ENCODE results near the gene SLC35F3.

The SLC35F3 gene

GRCh38 chr1:234234199-234234598 is 329.7 kb downstream of the SLC35F3 start:
- H4K91ac ChIP-seq (ENCODE audit: low read depth, low read length, poor library complexity) = no peak overlapping the region
- no peak overlapping the region for H2BK5ac ChIP-seq (ENCODE audit: low read length)
- peaks cover 0 to 42% (median 0%) of the 10 kb centered on the region in 3 experiments for H3K27me3 ChIP-seq (ENCODE audit: control insufficient read depth in 3 of 3, insufficient read depth in 3 of 3, low read depth in 1 of 3, low read length in 3 of 3)
- no CpG with 5 or more reads among the region's 6 CpGs for WGBS, 2 donors (ENCODE audit: extremely low coverage in 2 of 2, insufficient read length in 2 of 2, insufficient replicate concordance in 1 of 2)
- no peak for DNase-seq (ENCODE audit: low spot score)
- no peak overlapping the region for H2BK12ac ChIP-seq (ENCODE audit: low read length)
- H3K4me2 ChIP-seq (ENCODE audit: insufficient read depth, low read length, poor library complexity, severe bottlenecking) = no peak overlapping the region
- H2AK5ac ChIP-seq (ENCODE audit: low read depth, low read length) = no peak overlapping the region
- no peak overlapping the region for H3K14ac ChIP-seq (ENCODE audit: low read length)
- no peak overlapping the region for H2AFZ ChIP-seq (ENCODE audit: low read length)
- peaks cover 2 to 10% of the 10 kb centered on the region in 2 donors for H3K4me1 ChIP-seq (ENCODE audit: control insufficient read depth in 2 of 2, insufficient read depth in 1 of 2, low read depth in 1 of 2, low read length in 2 of 2)
- H3K4ac ChIP-seq (ENCODE audit: low read length) = no peak overlapping the region
- no peak overlapping the region for H3K23ac ChIP-seq (ENCODE audit: low read depth, low read length, poor library complexity)
- no peak overlapping the region for H2BK15ac ChIP-seq (ENCODE audit: low read length)
- no peak overlapping the region for H2BK120ac ChIP-seq (ENCODE audit: low read depth, low read length)
- no peaks in the 10 kb centered on the region for H3K36me3 ChIP-seq (replicated peaks in 1 of 2; ENCODE audit: control insufficient read depth in 2 of 2, insufficient read depth in 2 of 2, low read length in 2 of 2)
- H3K18ac ChIP-seq (ENCODE audit: low read length) = no peak overlapping the region
- H3K79me1 ChIP-seq (ENCODE audit: low read depth, low read length) = no peaks in the 10 kb centered on the region
- no peak overlapping the region for H3K27ac ChIP-seq (replicated peaks; ENCODE audit: low read length)
- H3K9me3 ChIP-seq (replicated peaks in 1 of 2; ENCODE audit: control insufficient read depth in 2 of 2, insufficient read depth in 1 of 2, low read depth in 1 of 2, low read length in 2 of 2) = no peaks in the 10 kb centered on the region
- no peak overlapping the region for H3K9ac ChIP-seq (ENCODE audit: low read depth, low read length, poor library complexity)
- no peak overlapping the region for H3K4me3 ChIP-seq (ENCODE audit: low read length in 2 of 2)
- H4K8ac ChIP-seq (ENCODE audit: low read depth, low read length) = no peak overlapping the region

DNA sequence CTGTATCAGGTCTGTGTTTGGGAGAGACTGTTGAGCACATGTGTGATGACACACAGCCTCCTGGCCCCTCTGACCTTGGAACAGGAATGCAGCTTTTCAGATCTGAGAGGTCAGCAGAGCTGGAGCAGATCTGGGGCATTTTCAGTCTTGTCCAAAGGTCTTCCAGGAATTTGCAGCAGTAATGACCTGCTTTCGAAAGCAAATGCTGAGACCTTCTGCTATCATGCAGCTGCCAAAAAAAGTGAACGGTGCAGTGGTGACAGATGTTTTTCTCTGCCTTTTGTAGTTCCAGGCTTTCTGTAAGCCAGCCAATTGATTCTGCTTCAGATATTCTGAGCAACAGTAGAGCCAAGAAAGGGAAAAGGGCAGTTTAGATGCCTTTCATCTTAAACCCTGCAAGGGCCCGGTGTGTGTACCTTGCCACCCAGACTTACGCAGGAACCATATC is 331.0 kb downstream of the SLC35F3 start:
- Histone ChIP-seq H3K4me3 (ENCODE audit: low read length in 2 of 2) (no peak overlapping the region), H3K4ac (ENCODE audit: low read length) (no peak overlapping the region), H2AFZ (ENCODE audit: low read length) (no peak overlapping the region), H3K4me1 (ENCODE audit: control insufficient read depth in 2 of 2, insufficient read depth in 1 of 2, low read depth in 1 of 2, low read length in 2 of 2) (peaks cover 2 to 5% of the 10 kb centered on the region in 2 donors), H3K27ac (replicated peaks; ENCODE audit: low read length) (no peak overlapping the region), H3K9me3 (replicated peaks in 1 of 2; ENCODE audit: control insufficient read depth in 2 of 2, insufficient read depth in 1 of 2, low read depth in 1 of 2, low read length in 2 of 2) (no peaks in the 10 kb centered on the region), H3K36me3 (replicated peaks in 1 of 2; ENCODE audit: control insufficient read depth in 2 of 2, insufficient read depth in 2 of 2, low read length in 2 of 2) (no peaks in the 10 kb centered on the region), H2BK15ac (ENCODE audit: low read length) (no peak overlapping the region), H2BK12ac (ENCODE audit: low read length) (no peak overlapping the region), H4K91ac (ENCODE audit: low read depth, low read length, poor library complexity) (no peak overlapping the region), H3K4me2 (ENCODE audit: insufficient read depth, low read length, poor library complexity, severe bottlenecking) (no peak overlapping the region), H3K79me1 (ENCODE audit: low read depth, low read length) (no peaks in the 10 kb centered on the region), H3K9ac (ENCODE audit: low read depth, low read length, poor library complexity) (no peak overlapping the region), H2AK5ac (ENCODE audit: low read depth, low read length) (no peak overlapping the region), H2BK120ac (ENCODE audit: low read depth, low read length) (no peak overlapping the region), H3K18ac (ENCODE audit: low read length) (no peak overlapping the region), H3K14ac (ENCODE audit: low read length) (no peak overlapping the region), H2BK5ac (ENCODE audit: low read length) (no peak overlapping the region), H3K23ac (ENCODE audit: low read depth, low read length, poor library complexity) (no peak overlapping the region), H4K8ac (ENCODE audit: low read depth, low read length) (no peak overlapping the region), H3K27me3 (ENCODE audit: control insufficient read depth in 3 of 3, insufficient read depth in 3 of 3, low read depth in 1 of 3, low read length in 3 of 3) (peaks cover 0 to 33% (median 0%) of the 10 kb centered on the region in 3 experiments)
- no CpG with 5 or more reads among the region's 4 CpGs for WGBS, 2 donors (ENCODE audit: extremely low coverage in 2 of 2, insufficient read length in 2 of 2, insufficient replicate concordance in 1 of 2)
- no peak for DNase-seq (ENCODE audit: low spot score)

- no peak for DNase-seq (ENCODE audit: low spot score)
- Histone ChIP-seq H2BK5ac (ENCODE audit: low read length) (no peak overlapping the region), H2BK120ac (ENCODE audit: low read depth, low read length) (no peak overlapping the region), H3K9me3 (replicated peaks in 1 of 2; ENCODE audit: control insufficient read depth in 2 of 2, insufficient read depth in 1 of 2, low read depth in 1 of 2, low read length in 2 of 2) (no peaks in the 10 kb centered on the region), H3K18ac (ENCODE audit: low read length) (no peak overlapping the region), H2AK5ac (ENCODE audit: low read depth, low read length) (no peak overlapping the region), H3K27ac (replicated peaks; ENCODE audit: low read length) (no peak overlapping the region), H2BK15ac (ENCODE audit: low read length) (no peak overlapping the region), H3K14ac (ENCODE audit: low read length) (no peak overlapping the region), H3K23ac (ENCODE audit: low read depth, low read length, poor library complexity) (no peak overlapping the region), H2BK12ac (ENCODE audit: low read length) (no peak overlapping the region), H3K4me2 (ENCODE audit: insufficient read depth, low read length, poor library complexity, severe bottlenecking) (no peak overlapping the region), H3K79me1 (ENCODE audit: low read depth, low read length) (no peaks in the 10 kb centered on the region), H4K91ac (ENCODE audit: low read depth, low read length, poor library complexity) (no peak overlapping the region), H3K36me3 (replicated peaks in 1 of 2; ENCODE audit: control insufficient read depth in 2 of 2, insufficient read depth in 2 of 2, low read length in 2 of 2) (no peaks in the 10 kb centered on the region), H3K4ac (ENCODE audit: low read length) (no peak overlapping the region), H3K27me3 (ENCODE audit: control insufficient read depth in 3 of 3, insufficient read depth in 3 of 3, low read depth in 1 of 3, low read length in 3 of 3) (peaks cover 0 to 31% (median 0%) of the 10 kb centered on the region in 3 experiments), H3K4me3 (ENCODE audit: low read length in 2 of 2) (no peak overlapping the region), H4K8ac (ENCODE audit: low read depth, low read length) (no peak overlapping the region), H2AFZ (ENCODE audit: low read length) (no peak overlapping the region), H3K9ac (ENCODE audit: low read depth, low read length, poor library complexity) (no peak overlapping the region), H3K4me1 (ENCODE audit: control insufficient read depth in 2 of 2, insufficient read depth in 1 of 2, low read depth in 1 of 2, low read length in 2 of 2) (peaks cover 0 to 2% of the 10 kb centered on the region in 2 donors)
- WGBS, 2 donors (ENCODE audit: extremely low coverage in 2 of 2, insufficient read length in 2 of 2, insufficient replicate concordance in 1 of 2) = no CpG with 5 or more reads among the region's 2 CpGs
Measured at GRCh38 chr1:234237393-234237792, 332.9 kb downstream of the SLC35F3 start.

DNA sequence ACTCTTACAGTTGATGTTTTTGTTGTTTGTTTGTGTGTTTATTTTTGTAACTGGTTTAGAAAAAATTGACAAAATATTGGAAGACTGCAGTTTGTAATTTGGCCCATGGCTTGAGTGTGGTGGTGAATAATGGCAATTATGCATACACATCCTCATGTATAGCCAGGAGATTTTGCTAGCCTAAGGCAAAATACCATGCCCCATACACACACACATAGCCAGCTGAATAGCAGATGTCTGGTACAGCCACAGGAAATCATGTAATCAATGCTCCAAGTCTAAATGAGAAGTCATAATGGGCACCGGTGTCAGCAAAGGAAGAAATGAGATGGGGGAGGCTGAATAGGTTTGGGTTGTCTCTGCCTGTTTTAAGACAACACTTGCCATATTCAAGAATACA is 333.6 kb downstream of the SLC35F3 start:
- Histone ChIP-seq H3K14ac (ENCODE audit: low read length) (no peak overlapping the region), H3K4ac (ENCODE audit: low read length) (no peak overlapping the region), H2BK120ac (ENCODE audit: low read depth, low read length) (no peak overlapping the region), H2AFZ (ENCODE audit: low read length) (no peak overlapping the region), H4K8ac (ENCODE audit: low read depth, low read length) (no peak overlapping the region), H3K27ac (replicated peaks; ENCODE audit: low read length) (no peak overlapping the region), H4K91ac (ENCODE audit: low read depth, low read length, poor library complexity) (no peak overlapping the region), H2BK12ac (ENCODE audit: low read length) (no peak overlapping the region), H3K18ac (ENCODE audit: low read length) (no peak overlapping the region), H3K4me1 (ENCODE audit: control insufficient read depth in 2 of 2, insufficient read depth in 1 of 2, low read depth in 1 of 2, low read length in 2 of 2) (peaks cover 0 to 2% of the 10 kb centered on the region in 2 donors), H3K4me2 (ENCODE audit: insufficient read depth, low read length, poor library complexity, severe bottlenecking) (no peak overlapping the region), H3K9me3 (replicated peaks in 1 of 2; ENCODE audit: control insufficient read depth in 2 of 2, insufficient read depth in 1 of 2, low read depth in 1 of 2, low read length in 2 of 2) (no peaks in the 10 kb centered on the region), H3K27me3 (ENCODE audit: control insufficient read depth in 3 of 3, insufficient read depth in 3 of 3, low read depth in 1 of 3, low read length in 3 of 3) (peaks cover 0 to 31% (median 0%) of the 10 kb centered on the region in 3 experiments), H3K4me3 (ENCODE audit: low read length in 2 of 2) (no peak overlapping the region), H3K79me1 (ENCODE audit: low read depth, low read length) (no peaks in the 10 kb centered on the region), H3K9ac (ENCODE audit: low read depth, low read length, poor library complexity) (no peak overlapping the region), H3K36me3 (replicated peaks in 1 of 2; ENCODE audit: control insufficient read depth in 2 of 2, insufficient read depth in 2 of 2, low read length in 2 of 2) (no peaks in the 10 kb centered on the region), H3K23ac (ENCODE audit: low read depth, low read length, poor library complexity) (no peak overlapping the region), H2BK5ac (ENCODE audit: low read length) (no peak overlapping the region), H2BK15ac (ENCODE audit: low read length) (no peak overlapping the region), H2AK5ac (ENCODE audit: low read depth, low read length) (no peak overlapping the region)
- DNase-seq (ENCODE audit: low spot score) = no peak
- WGBS, 2 donors (ENCODE audit: extremely low coverage in 2 of 2, insufficient read length in 2 of 2, insufficient replicate concordance in 1 of 2) = no CpG with 5 or more reads among the region's 1 CpG

Measured in neuronal stem cell (in vitro differentiated cells).